Retinal pigment epithelial cell (primary cell): Measurements from ENCODE around the gene DPH2.

Source experiments
- DNase-seq: peaks from one replicate; pipeline ENCODE4 v3.0.0-alpha.2; 2010; ENCODE audit warnings: low read depth
- H3K4me3 ChIP-seq: 2 replicates; pipeline ENCODE4 v1.5.1; 2011; ENCODE audit warnings: mild to moderate bottlenecking, low read length, control low read depth, moderate library complexity
- CTCF ChIP-seq: conservative IDR thresholded peaks from 2 replicates; pipeline ENCODE4 v1.5.1; 2011; ENCODE audit warnings: low read depth, low read length, control low read depth, inconsistent platforms

The DPH2 gene

GRCh38 chr1:43969746-43970466 lies at the start of gene DPH2:
DPH2 (plus strand) TSS chr1:43970010; CDS start chr1:43970176, 166 bp downstream.
- peak; percentile 18 for TF ChIP-seq CTCF
- H3K4me3 ChIP-seq: peak within 1 kb of the TSS; percentile 98

DNA sequence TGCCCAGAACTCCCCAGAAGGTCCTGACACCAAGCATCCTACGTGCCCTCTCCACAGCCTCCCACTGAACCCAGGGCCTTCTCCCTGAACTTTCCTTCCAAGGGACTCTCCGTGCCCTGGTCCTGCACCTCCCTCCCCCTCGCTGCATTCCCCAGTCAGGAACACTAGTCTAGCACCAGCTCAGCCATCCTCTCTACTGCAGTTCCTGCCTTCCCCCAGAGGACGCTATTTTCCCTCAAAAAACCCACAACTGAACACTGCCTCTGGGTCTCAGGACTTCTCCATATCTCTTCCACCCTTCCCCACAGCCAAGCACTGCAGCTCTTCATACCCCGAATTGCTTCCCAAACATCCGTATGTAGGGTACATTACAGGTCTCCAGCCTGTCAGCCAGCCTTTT lies 48.8 kb upstream of the DPH2 start:
- no peak for TF ChIP-seq CTCF
- no peak for DNase-seq

More at GRCh38 chr1:43969746-43970466, at the start of gene DPH2:
- DNase-seq: peak; percentile 91

GRCh38 chr1:43924516-43924915 lies 45.3 kb upstream of the DPH2 start:
- TF ChIP-seq CTCF: no peak
- DNase-seq: no peak
- H3K4me3 ChIP-seq: no peak overlapping the region

More for the DNA sequence above, 48.8 kb upstream of the DPH2 start:
- no peak overlapping the region for H3K4me3 ChIP-seq

DNA sequence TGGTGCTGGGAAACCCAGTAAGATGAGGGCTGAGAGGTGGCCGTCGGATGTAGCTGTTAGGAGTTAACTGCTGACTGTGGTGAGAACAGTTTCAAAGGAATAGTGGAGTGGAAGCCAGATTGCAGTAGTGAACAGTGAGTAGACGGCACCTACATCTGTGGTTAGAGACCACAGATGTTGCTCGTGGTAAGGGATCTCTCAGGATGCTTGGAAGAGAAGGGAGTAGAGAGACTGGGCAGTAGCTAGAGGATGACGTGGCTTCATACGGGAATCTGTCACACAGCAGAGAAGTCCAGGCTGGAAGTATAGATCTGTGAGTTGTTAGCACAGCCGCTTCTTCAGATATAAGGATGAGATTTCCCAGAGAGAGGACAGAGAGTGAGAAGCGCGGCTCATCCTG lies 44.0 kb upstream of the DPH2 start:
- no peak for TF ChIP-seq CTCF
- no peak overlapping the region for H3K4me3 ChIP-seq
- DNase-seq: no peak

GRCh38 chr1:43930168-43930948 lies 39.5 kb upstream of the DPH2 start:
- H3K4me3 ChIP-seq: no peak overlapping the region
- no peak for DNase-seq
- peak; percentile 67 for TF ChIP-seq CTCF

DNA sequence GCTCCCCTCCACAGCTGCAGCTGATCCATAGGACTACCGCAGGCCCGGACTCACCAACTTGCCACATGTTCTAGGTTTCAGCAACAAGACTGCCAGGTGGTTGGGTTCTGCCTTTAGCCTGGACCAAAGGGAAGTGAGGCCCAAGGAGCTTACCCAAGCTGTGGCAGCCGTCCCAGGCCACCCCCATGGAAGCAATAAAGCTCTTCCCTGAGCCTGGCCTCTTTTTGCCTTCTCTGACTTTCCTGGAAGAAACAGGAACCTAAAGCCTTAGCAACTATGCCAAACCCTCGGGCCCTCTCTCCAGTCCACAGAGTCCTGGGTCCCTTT lies 38.9 kb upstream of the DPH2 start:
- TF ChIP-seq CTCF: no peak
- no peak for DNase-seq

More for the DNA sequence above, 38.9 kb upstream of the DPH2 start:
- no peak overlapping the region for H3K4me3 ChIP-seq
